IMR-90 (cell line): Measurements from ENCODE around the gene PITX1. TPM values are rescaled to one million over a fixed set of nuclear protein-coding genes. Genes with fewer than 3 reads are reported as not detected.
"Not testable (repeated sequence)": the region's sequence is repeated elsewhere in the genome, so short reads cannot be mapped to it uniquely, and the experiment has no call there.

Source experiments
- ATAC-seq: fragments of 200-7000 bp; cut with Tn5 transposase; 2 replicates; pipeline ENCODE4 v1.9.1; 2020; ENCODE audit warnings: low read depth, mild to moderate bottlenecking, moderate library complexity
- BruUV-seq: library from RNA; stranded (reverse); fragments of 400-500 nt; replicated peaks from 2 replicates; lab custom pipeline; 2021; lab: Mats Ljungman, UMichigan
- CTCF ChIA-PET: fragments of 300-600 bp; formaldehyde crosslinking; extraction: SDS; loops from one replicate; lab custom pipeline; 2021; ENCODE audit warnings: antibody characterized with exemption; lab: Yijun Ruan, JAX
- POLR2A ChIA-PET: fragments of 300-600 bp; sonication (Branson Sonifier 250); formaldehyde crosslinking; loops from one replicate; lab custom pipeline; 2022; ENCODE audit warnings: antibody characterized with exemption; ENCODE audit not compliant: unreplicated experiment; lab: Charles Lee
- DNase-seq: peaks from one replicate; pipeline ENCODE4 v3.0.0; 2013
- H2AFZ ChIP-seq: replicated peaks from 2 replicates; pipeline ENCODE3; 2013; ENCODE audit warnings: low read length, mild to moderate bottlenecking; ENCODE audit not compliant: poor library complexity
- H2AK5ac ChIP-seq: 2 replicates; pipeline ENCODE4 v1.6.1; 2013; ENCODE audit warnings: low read depth, low read length, inconsistent platforms
- H2AK9ac ChIP-seq: replicated peaks from 2 replicates; pipeline ENCODE3; 2013; ENCODE audit warnings: mild to moderate bottlenecking, low read depth, low read length, moderate library complexity; ENCODE audit not compliant: poor library complexity
- H2BK120ac ChIP-seq: 2 replicates; pipeline ENCODE4 v1.6.1; 2013; ENCODE audit warnings: low read depth, low read length, inconsistent platforms
- H2BK15ac ChIP-seq: 3 replicates; pipeline ENCODE4 v1.6.1; 2013; ENCODE audit warnings: low read depth, low read length, inconsistent platforms
- H2BK20ac ChIP-seq: 2 replicates; pipeline ENCODE4 v1.6.1; 2013; ENCODE audit warnings: low read depth, mild to moderate bottlenecking, inconsistent platforms, low read length, moderate library complexity
- H2BK5ac ChIP-seq: 2 replicates; pipeline ENCODE4 v1.6.1; 2013; ENCODE audit warnings: mild to moderate bottlenecking, low read depth, low read length, inconsistent platforms; ENCODE audit not compliant: poor library complexity, severe bottlenecking
- H3K14ac ChIP-seq: replicated peaks from 2 replicates; pipeline ENCODE4 v1.6.1; 2013; ENCODE audit warnings: low read depth, low read length, inconsistent platforms
- H3K18ac ChIP-seq: 2 replicates; pipeline ENCODE4 v1.6.1; 2013; ENCODE audit warnings: low read depth, low read length, control low read depth
- H3K23ac ChIP-seq: 2 replicates; pipeline ENCODE4 v1.6.1; 2013; ENCODE audit warnings: low read depth, low read length, inconsistent platforms
- H3K27ac ChIP-seq: 2 replicates; pipeline ENCODE4 v1.5.1; 2013; ENCODE audit warnings: mild to moderate bottlenecking, control low read depth, low read length; ENCODE audit not compliant: insufficient read depth
- H3K27me3 ChIP-seq: 2 replicates; pipeline ENCODE4 v1.6.1; 2013; ENCODE audit warnings: low read length; ENCODE audit not compliant: control insufficient read depth, insufficient read depth
- H3K36me3 ChIP-seq: 2 replicates; pipeline ENCODE4 v1.6.1; 2013; ENCODE audit warnings: low read length, mixed read lengths; ENCODE audit not compliant: control insufficient read depth, insufficient read depth
- H3K4ac ChIP-seq: 2 replicates; pipeline ENCODE4 v1.6.1; 2013; ENCODE audit warnings: low read depth, low read length, inconsistent platforms
- H3K4me1 ChIP-seq: 2 replicates; pipeline ENCODE4 v1.6.1; 2013; ENCODE audit warnings: low read length, mixed read lengths; ENCODE audit not compliant: control insufficient read depth, insufficient read depth
- H3K4me2 ChIP-seq: 2 replicates; pipeline ENCODE4 v1.6.1; 2013; ENCODE audit warnings: low read depth, mild to moderate bottlenecking, control low read depth, low read length, moderate library complexity
- H3K4me3 ChIP-seq: 2 replicates; pipeline ENCODE4 v1.5.1; 2013; ENCODE audit warnings: low read depth, mild to moderate bottlenecking, control low read depth, low read length, moderate library complexity; ENCODE audit not compliant: insufficient read depth
- H3K56ac ChIP-seq: 2 replicates; pipeline ENCODE4 v1.6.1; 2013; ENCODE audit warnings: low read length, inconsistent platforms; ENCODE audit not compliant: insufficient read depth; ENCODE audit errors: extremely low read depth
- H3K79me1 ChIP-seq, 2 experiments: 2 replicates each; pipeline ENCODE4 v1.6.1; 2013; ENCODE audit warnings: low read length in 2 of 2, inconsistent platforms in 1 of 2, low read depth in 1 of 2
- H3K9ac ChIP-seq: 2 replicates; pipeline ENCODE4 v1.6.1; 2013; ENCODE audit warnings: low read depth, low read length, control low read depth
- H3K9me1 ChIP-seq: 2 replicates; pipeline ENCODE4 v1.6.1; 2013; ENCODE audit warnings: low read length, inconsistent platforms; ENCODE audit not compliant: insufficient read depth
- H3K9me3 ChIP-seq: 2 replicates; pipeline ENCODE4 v1.6.1; 2013; ENCODE audit warnings: low read length; ENCODE audit not compliant: control insufficient read depth, insufficient read depth
- H4K20me1 ChIP-seq: 2 replicates; pipeline ENCODE4 v1.6.1; 2013; ENCODE audit warnings: low read length, inconsistent platforms; ENCODE audit not compliant: insufficient read depth
- H4K5ac ChIP-seq: 2 replicates; pipeline ENCODE4 v1.6.1; 2013; ENCODE audit warnings: mild to moderate bottlenecking, low read depth, low read length, control low read depth
- H4K8ac ChIP-seq, 2 experiments: 2 replicates each; pipeline ENCODE4 v1.6.1; 2013; ENCODE audit warnings: low read depth in 2 of 2, low read length in 2 of 2, control low read depth in 1 of 2, inconsistent platforms in 1 of 2
- H4K91ac ChIP-seq: 2 replicates; pipeline ENCODE4 v1.6.1; 2013; ENCODE audit warnings: low read depth, low read length, inconsistent platforms; ENCODE audit not compliant: insufficient read depth
- WGBS, 2 experiments: methylation state at CpG; one replicate each; pipeline versions ENCODE4 v1.1.5 to v1.1.7; 2013; ENCODE audit warnings: missing lambda C conversion rate in 2 of 2; ENCODE audit not compliant: insufficient read length in 1 of 2; ENCODE audit errors: extremely low coverage in 2 of 2; 5-methylcytosine and 5-hydroxymethylcytosine counted together
- dilution Hi-C: fragments of 300-500 bp; cut with HindIII; formaldehyde crosslinking; loops from one replicate; pipeline ENCODE4 v1.14.3; 2018; ENCODE audit warnings: low sequenced_read_pairs; ENCODE audit not compliant: unreplicated experiment
- in situ Hi-C: fragments of 300-500 bp; cut with MboI; formaldehyde crosslinking; loops from 3 replicates; pipeline ENCODE4 v1.14.3; 2019; ENCODE audit warnings: low sequenced_read_pairs, inconsistent platforms, mixed read lengths
- intact Hi-C: fragments of 100-400 bp; cut with micrococcal nuclease; formaldehyde crosslinking; loops from 2 replicates; pipeline ENCODE4 v1.10.0; 2022
- polyA plus RNA-seq, 3 experiments: library from polyadenylated mRNA; depleted of rRNA; stranded (reverse); fragments of >200 nt; gene quantifications; 2 replicates each; pipeline ENCODE4 v1.2.3, GENCODE V29; 2012; ENCODE audit warnings: low replicate concordance in 1 of 3
- total RNA-seq: library from RNA; depleted of rRNA; stranded (reverse); fragments of >200 nt; gene quantifications from 2 replicates; pipeline ENCODE4 v1.2.3, GENCODE V29; 2012

PITX1 gene
- total and polyA plus RNA-seq, 2 of the 4 experiments (the other 2 are of a cell fraction) = 10.4 to 29.8 TPM

- H3K23ac ChIP-seq, H3K36me3 ChIP-seq, H3K14ac ChIP-seq, H4K5ac ChIP-seq, H2BK120ac ChIP-seq, DNase-seq, H2BK5ac ChIP-seq, H3K27ac ChIP-seq, H3K9me1 ChIP-seq, H4K8ac ChIP-seq, H2AFZ ChIP-seq, H3K4me3 ChIP-seq, dilution Hi-C loops, H3K27me3 ChIP-seq, H3K56ac ChIP-seq, CTCF ChIA-PET, H2BK15ac ChIP-seq, H2AK9ac ChIP-seq, BruUV-seq, H3K18ac ChIP-seq, H3K4ac ChIP-seq, H2BK20ac ChIP-seq, H3K9ac ChIP-seq, H4K91ac ChIP-seq, intact Hi-C loops, POLR2A ChIA-PET, H3K79me1 ChIP-seq, H2AK5ac ChIP-seq, ATAC-seq, in situ Hi-C loops, H3K4me2 ChIP-seq, H4K20me1 ChIP-seq: not testable (repeated sequence)
- no CpG with 5 or more reads among the region's 3 CpGs for WGBS, 2 experiments
- Histone ChIP-seq H3K9me3 (peaks cover 11% of the 10 kb centered on the region), H3K4me1 (peaks cover 15% of the 10 kb centered on the region)
These were observed 49.3 kb upstream of the PITX1 start for GRCh38 chr5:135083334-135083733.
